Measurements from ENCODE around the gene ILDR2. TPM values are rescaled to one million over a fixed set of nuclear protein-coding genes. Genes with fewer than 3 reads are reported as not detected.

The ILDR2 gene, protein sequence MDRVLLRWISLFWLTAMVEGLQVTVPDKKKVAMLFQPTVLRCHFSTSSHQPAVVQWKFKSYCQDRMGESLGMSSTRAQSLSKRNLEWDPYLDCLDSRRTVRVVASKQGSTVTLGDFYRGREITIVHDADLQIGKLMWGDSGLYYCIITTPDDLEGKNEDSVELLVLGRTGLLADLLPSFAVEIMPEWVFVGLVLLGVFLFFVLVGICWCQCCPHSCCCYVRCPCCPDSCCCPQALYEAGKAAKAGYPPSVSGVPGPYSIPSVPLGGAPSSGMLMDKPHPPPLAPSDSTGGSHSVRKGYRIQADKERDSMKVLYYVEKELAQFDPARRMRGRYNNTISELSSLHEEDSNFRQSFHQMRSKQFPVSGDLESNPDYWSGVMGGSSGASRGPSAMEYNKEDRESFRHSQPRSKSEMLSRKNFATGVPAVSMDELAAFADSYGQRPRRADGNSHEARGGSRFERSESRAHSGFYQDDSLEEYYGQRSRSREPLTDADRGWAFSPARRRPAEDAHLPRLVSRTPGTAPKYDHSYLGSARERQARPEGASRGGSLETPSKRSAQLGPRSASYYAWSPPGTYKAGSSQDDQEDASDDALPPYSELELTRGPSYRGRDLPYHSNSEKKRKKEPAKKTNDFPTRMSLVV
- total RNA-seq, result under 0.01 TPM in 1 of 2 replicates, not detected in the other

DNA sequence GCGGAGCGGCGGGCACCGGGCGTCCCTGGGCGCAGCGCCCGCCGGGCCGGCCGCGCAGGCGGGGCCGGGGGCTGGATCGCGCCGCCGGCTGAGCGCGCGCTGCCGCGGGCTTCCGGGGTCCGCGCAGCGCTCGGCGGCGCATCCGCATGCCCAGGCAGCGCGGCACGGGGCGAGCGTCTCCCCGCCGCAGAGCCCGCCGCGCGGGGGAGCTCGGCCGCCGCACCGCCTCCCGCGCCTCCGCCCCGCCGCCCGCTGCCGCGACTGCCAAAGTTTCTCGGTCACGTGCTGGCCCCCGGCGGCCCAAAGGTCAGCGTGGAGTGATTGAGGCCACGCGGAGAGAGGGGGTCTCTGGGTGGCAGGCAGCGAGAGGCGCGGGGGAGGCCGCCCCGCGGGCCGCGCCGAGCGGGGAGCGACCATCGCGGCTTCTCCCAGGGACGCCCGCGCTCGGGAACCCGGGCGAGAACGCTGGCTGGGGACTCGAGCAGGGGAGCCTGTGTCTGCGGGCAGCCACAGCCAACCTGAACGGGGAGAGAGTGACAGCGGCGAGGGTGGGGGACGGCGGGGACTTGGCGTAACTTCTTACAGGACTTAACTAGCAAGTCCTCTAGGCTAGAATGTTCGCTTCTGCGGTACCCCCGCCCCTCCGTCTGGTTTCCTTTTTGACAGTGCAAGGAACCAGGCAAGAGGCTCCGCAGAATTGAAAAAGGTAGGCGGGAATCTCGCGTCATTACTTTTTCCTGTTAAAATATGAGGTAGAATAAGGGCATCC, at the start of gene ILDR2:
Gene ILDR2, minus strand, starts transcription at position 180 of the 769 bp plus-strand sequence. CDS start 272 bp downstream, outside the sequence.

DNA sequence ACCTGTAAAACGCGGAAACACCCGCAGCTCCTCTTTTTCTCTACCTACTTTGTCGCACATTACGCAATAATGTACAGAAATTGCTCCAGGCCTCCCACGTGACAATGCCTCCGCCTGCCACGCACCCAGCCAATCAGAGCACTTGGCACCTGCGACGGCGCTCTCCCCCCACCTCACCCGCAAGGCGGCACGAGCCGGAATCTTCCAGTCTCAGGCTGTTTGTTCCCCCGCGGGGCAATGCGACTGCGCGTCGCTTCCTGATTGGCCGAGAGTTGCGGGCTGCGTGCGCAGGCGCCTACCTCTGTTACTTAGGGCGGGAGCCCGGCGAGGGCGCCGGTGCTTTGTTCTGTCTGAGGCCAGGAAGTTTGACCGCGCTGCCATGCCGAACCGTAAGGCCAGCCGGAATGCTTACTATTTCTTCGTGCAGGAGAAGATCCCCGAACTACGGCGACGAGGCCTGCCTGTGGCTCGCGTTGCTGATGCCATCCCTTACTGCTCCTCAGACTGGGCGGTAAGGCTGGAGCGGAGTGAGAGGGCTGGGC, 13.7 kb upstream of the ILDR2 start, which contains the start of gene MAEL:
Gene MAEL, plus strand, starts transcription at position 307 of the 542 bp plus-strand sequence. Its CDS starts 73 bp downstream, at position 380.

DNA sequence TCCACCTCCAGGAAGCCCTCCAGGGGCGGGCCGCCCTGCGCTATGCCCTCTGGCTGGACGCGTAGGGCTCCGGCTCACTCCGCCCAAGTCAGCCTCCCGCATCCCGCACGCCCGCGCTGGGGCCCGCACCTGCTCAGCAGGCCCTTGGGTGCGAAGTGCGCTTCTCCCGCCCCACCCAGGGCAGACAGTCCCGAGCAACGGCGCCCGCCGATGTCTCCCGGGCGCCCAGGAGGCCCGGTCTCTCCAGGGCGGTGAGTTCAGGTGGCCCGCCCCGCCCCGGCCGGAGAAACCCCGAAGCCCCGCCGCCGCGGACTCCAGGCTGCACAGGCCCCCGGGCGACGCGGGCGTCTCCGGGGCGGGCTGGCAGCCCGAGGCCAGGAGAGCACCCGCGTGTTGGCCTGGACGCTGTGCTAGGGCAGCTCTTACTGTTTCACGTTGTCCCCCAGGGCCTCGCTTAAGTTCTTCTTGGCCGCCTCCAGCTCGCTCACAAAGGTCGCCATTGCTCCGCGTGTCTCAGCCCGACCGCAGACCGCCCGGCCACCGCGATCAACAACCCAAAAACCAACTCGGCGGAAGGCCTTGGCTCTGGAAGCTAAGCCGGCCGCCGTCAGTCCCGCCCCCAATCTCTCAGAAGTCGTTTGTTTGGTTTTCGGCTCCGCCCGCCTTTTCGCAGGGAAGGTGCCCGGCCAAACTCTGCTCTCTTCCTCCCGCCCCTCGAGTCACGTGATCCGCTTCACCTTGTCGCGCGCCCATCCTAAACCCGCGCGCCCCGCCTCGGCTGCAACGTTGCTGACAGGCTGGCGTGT, 99.4 kb downstream of the ILDR2 start, which contains the start of gene TADA1:
Gene TADA1, minus strand, starts transcription at position 531 of the 806 bp plus-strand sequence. Its CDS starts 31 bp downstream, at position 500.

Other genes with a start within 250 kb of the ILDR2 start
- 11.5 and 26.1 TPM in 2 replicates for gene POGK, start 136.1 kb downstream of the ILDR2 start, total RNA-seq
- 7.0 and 11.5 TPM in 2 replicates for gene TADA1, start 99.3 kb downstream of the ILDR2 start, total RNA-seq
- not detected in 2 replicates for gene MAEL, start 13.7 kb upstream of the ILDR2 start, total RNA-seq
- not detected in 2 replicates for gene GPA33, start 114.8 kb upstream of the ILDR2 start, total RNA-seq
- not detected in 2 replicates for gene STYXL2, start 118.5 kb upstream of the ILDR2 start, total RNA-seq
- gene POU2F1, start 245.3 kb upstream of the ILDR2 start, total RNA-seq, result 3.2 and 8.1 TPM in 2 replicates